Breast epithelium (tissue), 3 donors: Measurements from ENCODE around the gene GPLD1.
"Not testable (repeated sequence)": the region's sequence is repeated elsewhere in the genome, so short reads cannot be mapped to it uniquely, and the experiment has no call there.

Source experiments
- POLR2A ChIP-seq: fragments of 450-650 bp; IDR thresholded peaks from one replicate; pipeline ENCODE4 v1.6.1; 2016; ENCODE audit warnings: antibody characterized with exemption, mild to moderate bottlenecking, moderate library complexity
- POLR2AphosphoS5 ChIP-seq, 3 donors: sonication (generic); formaldehyde crosslinking; IDR thresholded peaks; one replicate each; pipeline ENCODE4 v1.6.1; 2017; ENCODE audit warnings: antibody characterized with exemption in 3 of 3
- TF ChIP-seq, protein P1 (sequence below), 3 donors: fragments of 450-650 bp; IDR thresholded peaks; one replicate each; pipeline ENCODE4 v1.5.1; 2016 to 2017; ENCODE audit warnings: antibody characterized with exemption in 3 of 3, mild to moderate bottlenecking in 3 of 3, moderate library complexity in 3 of 3

DNA sequence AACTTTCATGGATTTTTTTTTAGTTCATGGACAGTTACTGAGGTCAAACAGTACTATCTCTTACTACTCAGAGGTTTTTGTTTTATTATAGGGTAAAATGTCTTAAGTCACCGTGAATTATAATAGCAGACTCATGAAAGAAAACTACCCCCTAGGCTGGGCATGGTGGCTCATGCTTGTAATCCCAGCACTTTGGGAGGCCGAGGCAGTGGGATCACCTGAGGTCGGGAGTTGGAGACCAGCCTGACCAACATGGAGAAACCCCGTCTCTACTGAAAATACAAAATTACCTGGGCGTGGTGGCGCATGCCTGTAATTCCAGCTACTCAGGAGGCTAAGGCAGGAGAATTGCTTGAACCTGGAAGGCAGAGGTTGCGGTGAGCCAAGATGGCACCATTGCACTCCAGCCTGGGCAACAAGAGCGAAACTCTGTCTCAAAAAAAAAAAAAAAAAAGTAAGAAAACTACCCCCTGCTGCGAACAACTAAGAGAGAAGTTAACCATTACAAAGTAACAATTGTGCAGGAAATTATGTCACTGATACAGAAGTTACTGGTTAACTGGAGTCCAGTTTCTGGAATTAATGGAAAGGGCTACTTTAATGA is 106.4 kb downstream of the GPLD1 start:
- TF ChIP-seq, protein P1, sequence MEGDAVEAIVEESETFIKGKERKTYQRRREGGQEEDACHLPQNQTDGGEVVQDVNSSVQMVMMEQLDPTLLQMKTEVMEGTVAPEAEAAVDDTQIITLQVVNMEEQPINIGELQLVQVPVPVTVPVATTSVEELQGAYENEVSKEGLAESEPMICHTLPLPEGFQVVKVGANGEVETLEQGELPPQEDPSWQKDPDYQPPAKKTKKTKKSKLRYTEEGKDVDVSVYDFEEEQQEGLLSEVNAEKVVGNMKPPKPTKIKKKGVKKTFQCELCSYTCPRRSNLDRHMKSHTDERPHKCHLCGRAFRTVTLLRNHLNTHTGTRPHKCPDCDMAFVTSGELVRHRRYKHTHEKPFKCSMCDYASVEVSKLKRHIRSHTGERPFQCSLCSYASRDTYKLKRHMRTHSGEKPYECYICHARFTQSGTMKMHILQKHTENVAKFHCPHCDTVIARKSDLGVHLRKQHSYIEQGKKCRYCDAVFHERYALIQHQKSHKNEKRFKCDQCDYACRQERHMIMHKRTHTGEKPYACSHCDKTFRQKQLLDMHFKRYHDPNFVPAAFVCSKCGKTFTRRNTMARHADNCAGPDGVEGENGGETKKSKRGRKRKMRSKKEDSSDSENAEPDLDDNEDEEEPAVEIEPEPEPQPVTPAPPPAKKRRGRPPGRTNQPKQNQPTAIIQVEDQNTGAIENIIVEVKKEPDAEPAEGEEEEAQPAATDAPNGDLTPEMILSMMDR (IDR thresholded peaks at IDR 0.05) = not testable (repeated sequence)
- TF ChIP-seq POLR2A; POLR2AphosphoS5 (IDR thresholded peaks at IDR 0.05): not testable (repeated sequence)
